Fibroblast of mammary gland (primary cell): ENCODE measurements around the gene SOX13.

ENCODE experiments used
- DNase-seq: peaks from one replicate; pipeline ENCODE4 v3.0.0-alpha.2; 2010; ENCODE audit warnings: low read depth
- H3K4me3 ChIP-seq: 2 replicates; pipeline ENCODE4 v1.5.1; 2011; ENCODE audit warnings: low read depth, mild to moderate bottlenecking, low read length, moderate library complexity; ENCODE audit not compliant: control insufficient read depth
- TF ChIP-seq, protein P1 (sequence below): conservative IDR thresholded peaks from 2 replicates; pipeline ENCODE4 v1.5.1; 2011; ENCODE audit warnings: low read depth, low read length, inconsistent platforms; ENCODE audit not compliant: control insufficient read depth, insufficient read depth

SOX13 gene

GRCh38 chr1:204073837-204074273 lies 940 bp downstream of the SOX13 start:
- TF ChIP-seq, protein P1, sequence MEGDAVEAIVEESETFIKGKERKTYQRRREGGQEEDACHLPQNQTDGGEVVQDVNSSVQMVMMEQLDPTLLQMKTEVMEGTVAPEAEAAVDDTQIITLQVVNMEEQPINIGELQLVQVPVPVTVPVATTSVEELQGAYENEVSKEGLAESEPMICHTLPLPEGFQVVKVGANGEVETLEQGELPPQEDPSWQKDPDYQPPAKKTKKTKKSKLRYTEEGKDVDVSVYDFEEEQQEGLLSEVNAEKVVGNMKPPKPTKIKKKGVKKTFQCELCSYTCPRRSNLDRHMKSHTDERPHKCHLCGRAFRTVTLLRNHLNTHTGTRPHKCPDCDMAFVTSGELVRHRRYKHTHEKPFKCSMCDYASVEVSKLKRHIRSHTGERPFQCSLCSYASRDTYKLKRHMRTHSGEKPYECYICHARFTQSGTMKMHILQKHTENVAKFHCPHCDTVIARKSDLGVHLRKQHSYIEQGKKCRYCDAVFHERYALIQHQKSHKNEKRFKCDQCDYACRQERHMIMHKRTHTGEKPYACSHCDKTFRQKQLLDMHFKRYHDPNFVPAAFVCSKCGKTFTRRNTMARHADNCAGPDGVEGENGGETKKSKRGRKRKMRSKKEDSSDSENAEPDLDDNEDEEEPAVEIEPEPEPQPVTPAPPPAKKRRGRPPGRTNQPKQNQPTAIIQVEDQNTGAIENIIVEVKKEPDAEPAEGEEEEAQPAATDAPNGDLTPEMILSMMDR, result no peak

GRCh38 chr1:204074274-204075138 lies 1.6 kb downstream of the SOX13 start:
- peak; percentile 55 for DNase-seq
- H3K4me3 ChIP-seq, result peak overlapping the region; percentile 62
- TF ChIP-seq, protein P1, result no peak

More at GRCh38 chr1:204073837-204074273, 940 bp downstream of the SOX13 start:
- peak overlapping the region; percentile 62 for H3K4me3 ChIP-seq
- DNase-seq, result peak; percentile 12

- peak; percentile 20 for DNase-seq
Measured at GRCh38 chr1:204075139-204075521, 2.2 kb downstream of the SOX13 start.

GRCh38 chr1:204075890-204076846 lies 3.3 kb downstream of the SOX13 start:
- TF ChIP-seq, protein P1, result no peak
- no peak for DNase-seq

More at GRCh38 chr1:204075139-204075521, 2.2 kb downstream of the SOX13 start:
- H3K4me3 ChIP-seq, result peak overlapping the region; percentile 62
- TF ChIP-seq, protein P1, result no peak

DNA sequence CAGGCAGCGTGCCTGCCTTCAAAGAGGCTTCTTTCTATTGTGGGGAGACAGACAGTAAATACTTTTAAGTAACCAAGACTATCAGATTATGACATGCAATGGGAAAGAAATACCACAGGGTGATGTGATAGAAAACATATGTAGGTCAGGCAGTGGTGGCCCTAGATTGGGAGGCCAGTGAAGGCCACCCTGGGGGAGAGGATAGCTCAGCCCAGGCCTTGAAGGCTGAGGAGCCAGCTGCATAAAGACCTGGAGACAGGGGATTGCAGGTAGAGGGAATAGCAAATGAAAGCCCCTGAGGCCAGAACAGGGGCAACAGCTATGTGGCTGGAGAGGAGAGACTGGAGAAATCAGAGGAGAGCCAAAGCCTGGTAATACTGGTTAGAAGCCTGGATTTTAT lies 4.0 kb downstream of the SOX13 start:
- DNase-seq, result no peak
- TF ChIP-seq, protein P1, result no peak
- no peak overlapping the region for H3K4me3 ChIP-seq

More at GRCh38 chr1:204075890-204076846, 3.3 kb downstream of the SOX13 start:
- no peak overlapping the region for H3K4me3 ChIP-seq

DNA sequence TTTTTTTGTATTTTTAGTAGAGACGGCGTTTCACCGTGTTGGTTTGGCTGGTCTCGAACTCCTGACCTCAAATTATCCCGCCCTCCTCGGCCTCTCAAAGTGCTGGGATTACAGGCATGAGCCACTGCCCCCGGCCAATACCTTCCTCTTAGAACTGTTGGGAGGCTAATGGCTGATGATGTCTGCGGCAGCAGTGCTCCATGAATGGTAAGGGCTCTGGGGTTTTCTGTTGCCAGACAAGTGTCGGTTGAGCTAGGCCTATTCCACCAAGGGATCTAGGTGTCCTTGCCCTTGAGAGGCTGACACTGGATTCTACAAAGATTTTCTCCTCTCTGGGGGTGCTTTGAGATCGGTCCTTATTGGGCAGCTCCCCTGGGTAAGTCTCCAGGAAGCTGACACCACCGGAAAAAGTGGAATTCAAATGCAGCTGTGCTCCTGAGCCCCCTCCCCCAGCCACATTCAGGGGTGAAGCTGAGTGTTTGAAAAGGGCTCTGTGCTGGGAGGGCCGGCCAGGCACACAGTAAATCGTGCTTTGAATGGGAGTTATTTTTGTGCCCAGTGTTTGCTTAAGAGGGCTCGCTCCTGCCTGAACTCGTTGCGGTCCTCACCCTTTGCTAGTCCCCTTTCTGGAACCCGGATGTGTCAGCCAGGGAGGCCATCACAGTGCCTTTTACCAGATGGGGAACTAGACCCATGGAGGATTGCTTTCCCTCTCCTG lies 5.2 kb downstream of the SOX13 start:
- TF ChIP-seq, protein P1, result no peak
- DNase-seq, result no peak
- H3K4me3 ChIP-seq, result no peak overlapping the region
